Eye (tissue), 1 donor: ENCODE results near the gene RPRML.
A peak's percentile ranks its signal among the peaks of the same experiment; 100 is the strongest.

Source experiments
- DNase-seq: peaks from one replicate; pipeline ENCODE4 v3.0.0-alpha.2; 2015

RPRML gene

DNA sequence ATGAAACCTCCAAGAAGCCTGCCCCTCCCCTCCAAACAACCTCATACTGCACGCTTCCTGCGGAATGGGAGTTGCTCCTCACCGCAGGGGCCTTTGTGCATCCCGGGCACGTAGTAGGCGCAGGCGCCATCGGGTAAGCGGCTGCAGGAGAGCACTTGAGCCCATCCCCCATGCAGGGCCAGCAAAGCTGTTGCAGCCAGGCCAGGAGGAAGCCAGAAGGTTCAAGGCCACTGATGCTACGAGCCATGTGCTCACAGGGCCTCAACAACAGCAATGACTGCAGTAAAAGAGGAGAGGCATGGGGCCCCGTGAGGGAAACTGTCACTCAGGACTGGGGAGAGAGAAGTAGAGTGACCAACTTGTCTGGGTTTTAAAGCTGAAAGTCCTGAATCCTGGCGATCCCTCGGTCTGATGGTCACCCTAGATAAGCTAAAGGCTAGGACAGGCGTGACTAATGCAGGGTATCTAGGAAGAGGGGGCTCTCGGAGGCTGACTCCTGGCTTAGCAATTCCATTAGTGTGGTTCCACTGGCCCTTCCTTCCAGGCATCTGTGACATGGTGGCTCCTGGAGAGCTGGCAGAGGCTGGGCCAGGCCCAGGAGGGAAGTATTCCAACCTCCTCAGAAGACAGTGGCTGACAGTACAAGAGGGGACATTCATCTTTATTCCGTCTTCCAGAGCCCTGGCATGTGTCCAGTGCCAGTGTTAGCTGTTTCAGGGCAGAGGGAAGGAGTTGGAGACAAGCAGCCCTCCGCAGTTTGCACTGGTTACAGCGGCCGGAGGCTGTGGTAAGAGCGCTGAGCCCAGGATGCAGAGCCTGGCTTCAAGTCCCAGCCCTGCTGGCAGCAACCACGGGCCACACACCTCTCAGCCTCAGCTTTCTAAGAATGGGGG lies 35.3 kb downstream of the RPRML start:
- DNase-seq: peak; percentile 63

DNA sequence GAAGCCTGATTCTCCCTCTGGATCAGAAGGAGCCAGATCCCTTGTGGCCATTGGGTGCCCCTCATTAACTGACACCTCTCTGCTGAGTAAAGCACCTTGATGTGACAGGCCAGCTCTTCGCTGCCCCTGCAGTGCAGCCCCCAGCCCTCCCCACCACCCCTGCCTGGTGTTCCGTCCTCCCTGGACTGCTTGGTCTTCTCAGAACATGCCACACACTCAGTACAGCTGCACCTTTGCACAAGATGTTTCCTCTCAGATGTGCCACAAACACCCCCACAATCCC lies 35.9 kb downstream of the RPRML start:
- no peak for DNase-seq

DNA sequence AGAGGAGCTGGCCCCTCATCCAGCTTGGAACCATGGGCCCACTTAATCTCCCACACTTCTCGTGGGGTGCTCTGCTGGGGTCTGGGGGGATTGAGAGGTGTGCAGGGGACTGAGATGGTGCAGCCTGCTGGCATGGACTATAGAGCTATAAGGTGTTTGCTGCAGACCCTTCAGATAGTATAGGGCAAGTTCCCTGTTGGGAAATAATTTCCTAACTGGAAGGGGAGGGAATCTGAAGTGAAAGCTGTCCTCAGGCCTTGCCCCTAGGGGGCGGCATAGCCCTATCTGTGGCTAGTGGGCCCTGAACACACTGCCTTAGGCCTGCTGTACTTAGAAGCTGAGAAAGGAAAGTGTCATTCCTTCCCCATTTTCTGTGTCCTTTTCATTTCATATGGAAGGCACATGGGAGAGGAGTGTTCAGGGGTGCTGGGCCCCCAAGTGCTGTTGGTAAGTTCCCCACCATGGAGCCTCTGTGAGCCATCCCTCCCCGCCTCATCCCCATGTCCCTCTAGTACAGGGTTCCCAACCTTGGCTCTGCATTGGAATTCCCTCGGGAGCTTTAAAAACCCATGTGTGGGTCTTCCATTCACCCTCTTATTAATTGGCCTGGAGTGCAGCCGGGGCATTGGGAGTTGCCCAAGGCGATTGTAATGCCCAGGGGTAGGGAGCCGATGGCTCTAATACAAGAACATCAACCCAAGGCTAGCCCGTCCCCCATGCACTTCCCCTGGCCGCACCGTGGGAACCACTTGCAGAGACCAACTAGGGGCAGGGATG lies 36.4 kb downstream of the RPRML start:
- DNase-seq: peak; percentile 86

DNA sequence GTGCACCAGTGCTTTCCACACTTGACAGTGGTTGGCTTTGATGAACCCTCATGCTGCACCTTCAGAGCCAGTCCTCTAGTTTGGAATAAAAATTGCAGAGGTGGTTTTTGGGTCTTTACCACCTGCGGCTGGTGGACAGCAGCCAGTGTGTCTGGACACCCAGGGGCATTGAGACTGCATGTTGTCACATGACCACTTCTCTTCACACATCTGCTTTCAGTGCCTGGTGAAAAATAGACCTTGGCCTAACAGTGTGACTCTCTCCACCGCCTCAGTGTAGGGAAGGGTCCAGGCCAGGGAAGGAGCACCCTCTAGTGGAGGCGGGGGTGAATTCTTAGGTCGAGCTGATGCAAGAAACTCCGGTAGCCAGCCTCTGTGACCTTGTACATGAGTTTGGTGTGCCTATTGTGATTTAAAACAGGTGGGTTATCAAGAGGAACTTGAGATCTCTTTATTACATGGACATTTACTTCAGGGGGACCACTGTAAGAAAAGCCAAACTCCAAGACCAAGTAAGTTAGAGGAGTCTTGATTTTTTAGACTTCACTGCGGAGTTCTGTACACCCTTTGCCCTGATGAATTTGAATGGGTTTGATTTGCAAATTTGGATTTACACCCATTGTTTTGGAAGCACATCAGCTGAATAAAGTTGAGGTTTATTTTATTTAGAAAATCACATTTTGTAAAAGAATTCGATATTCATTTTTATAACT lies 38.2 kb downstream of the RPRML start:
- DNase-seq: peak; percentile 92

DNA sequence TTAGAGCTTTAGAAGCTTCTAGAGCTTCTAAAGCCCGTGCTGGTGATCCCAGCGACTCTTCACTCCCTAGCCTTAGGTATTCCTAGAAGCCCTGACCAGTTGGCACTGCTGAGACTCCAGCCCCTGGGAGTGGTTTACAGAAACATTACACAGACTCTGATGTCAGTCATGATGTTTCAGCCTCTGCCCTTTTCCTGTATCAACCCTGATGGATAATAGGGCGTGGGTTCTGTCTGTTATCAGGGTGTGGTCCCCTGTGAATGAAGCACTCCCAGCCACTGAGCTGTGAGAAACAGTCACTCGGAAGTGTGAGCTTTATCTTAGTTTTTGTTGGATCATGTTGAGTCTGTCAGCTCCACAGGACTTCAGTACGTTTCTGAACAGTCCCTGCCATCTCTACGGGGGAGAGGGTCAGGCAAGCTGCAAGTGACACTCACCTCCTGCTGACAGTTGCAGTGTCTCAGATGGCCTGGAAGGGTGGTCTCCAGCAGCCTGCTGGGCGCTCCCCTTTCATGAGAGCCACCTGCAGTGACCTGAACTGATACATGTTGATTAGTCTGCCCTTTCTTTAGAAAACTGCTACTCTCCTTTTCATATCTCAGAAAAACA lies 43.3 kb downstream of the RPRML start:
- DNase-seq: no peak

DNA sequence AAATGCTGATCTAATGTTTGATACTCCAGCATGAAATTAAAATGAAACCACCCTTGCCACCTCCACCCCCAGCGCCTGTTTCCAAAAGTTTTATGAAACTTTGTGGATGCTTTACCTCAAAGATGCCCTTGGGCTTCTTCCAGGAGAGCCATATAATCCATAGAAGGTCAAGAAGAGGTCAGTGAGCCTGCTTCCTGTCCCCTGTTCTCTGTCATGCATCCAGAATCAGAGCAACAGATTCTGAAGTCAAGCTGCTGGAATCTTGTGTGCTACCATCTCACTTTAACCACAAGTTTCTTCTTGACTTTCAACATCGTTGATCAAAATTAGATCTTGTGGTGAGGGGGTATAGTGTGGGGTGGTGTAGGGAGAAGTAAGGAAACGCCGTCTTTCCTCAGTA lies 47.5 kb downstream of the RPRML start:
- no peak for DNase-seq

DNA sequence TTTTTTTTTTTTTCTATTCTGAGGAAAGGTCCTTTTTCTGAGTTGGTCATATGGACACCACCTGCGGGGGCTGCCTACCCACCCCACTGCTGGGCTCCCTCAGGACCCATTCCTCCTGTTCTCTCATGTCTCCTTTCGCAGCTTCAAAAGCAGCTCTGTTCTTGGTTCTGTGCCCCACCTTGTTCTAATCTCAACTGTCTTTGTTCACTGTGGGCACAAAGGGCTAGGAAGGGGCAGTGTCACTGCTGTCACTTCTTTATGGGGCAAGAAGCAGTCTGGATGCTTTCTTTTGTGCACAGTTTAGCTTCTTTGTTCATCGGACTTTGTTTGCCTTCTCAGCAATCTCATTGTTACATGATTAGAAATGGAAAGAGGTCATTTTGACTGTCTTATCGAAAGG lies 49.0 kb downstream of the RPRML start:
- peak; percentile 52 for DNase-seq

DNA sequence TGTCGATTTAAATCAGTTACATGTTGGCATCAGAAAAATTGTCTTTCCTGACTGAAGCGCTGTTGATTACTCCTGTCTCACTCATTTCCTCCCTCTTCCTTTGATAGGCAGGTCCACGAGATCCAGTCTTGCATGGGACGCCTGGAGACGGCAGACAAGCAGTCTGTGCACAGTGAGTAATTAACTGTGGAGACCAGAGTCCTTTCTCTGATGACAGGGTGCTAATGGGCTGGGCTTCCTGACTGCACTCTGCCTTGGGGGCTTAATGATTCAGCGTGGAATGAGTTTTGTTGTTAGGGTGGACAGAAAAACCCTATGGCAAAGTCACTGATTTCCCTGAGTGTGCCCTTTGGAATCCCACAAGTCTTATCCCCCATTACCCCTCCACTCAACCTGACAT lies 49.6 kb downstream of the RPRML start:
- DNase-seq: peak; percentile 78

DNA sequence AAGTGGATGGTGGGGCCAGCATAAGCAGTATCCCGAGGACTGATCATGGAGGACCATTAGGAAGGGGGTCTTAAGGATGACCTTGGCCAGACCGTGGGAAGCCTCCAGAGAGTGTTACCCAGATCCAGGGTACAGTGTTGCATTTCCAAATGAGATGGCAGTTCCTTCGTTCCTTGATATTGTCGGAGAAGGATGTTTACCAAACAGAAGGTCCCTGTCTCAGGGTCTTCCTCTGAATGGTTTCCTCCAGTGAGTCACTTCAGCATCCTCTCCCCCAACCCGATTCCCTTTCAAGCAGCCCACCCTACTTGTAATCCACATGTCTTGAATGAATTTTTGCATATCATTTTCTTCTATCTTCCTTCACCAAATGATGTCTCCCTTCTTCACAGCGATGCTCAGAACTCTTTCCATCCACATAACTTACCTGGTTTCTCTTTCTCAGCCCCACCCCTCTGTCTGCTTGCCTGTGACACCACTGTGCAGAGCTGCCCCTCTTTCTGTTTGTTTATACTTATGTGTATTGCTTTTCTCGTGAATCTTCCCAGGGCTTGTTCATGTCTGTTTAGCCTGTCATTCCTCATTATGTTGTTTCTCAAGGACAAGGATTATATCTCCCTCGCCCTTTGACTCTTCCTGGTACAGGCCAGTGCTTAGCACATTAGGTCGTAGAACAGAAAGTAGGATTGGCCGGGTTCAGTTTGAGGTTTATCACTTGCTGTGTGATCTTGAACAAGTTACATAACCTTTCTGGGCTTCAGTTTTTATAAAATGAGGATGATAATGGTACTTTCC lies 50.4 kb downstream of the RPRML start:
- no peak for DNase-seq
